Bronchial epithelial cell (primary cell): Measurements from ENCODE around the gene DUSP22. TPM values are rescaled to one million over a fixed set of nuclear protein-coding genes. Genes with fewer than 3 reads are reported as not detected.
"Not testable (repeated sequence)": the region's sequence is repeated elsewhere in the genome, so short reads cannot be mapped to it uniquely, and the experiment has no call there.

ENCODE experiments used
- DNase-seq: peaks from one replicate; pipeline ENCODE4 v3.0.0-alpha.2; 2010; ENCODE audit warnings: low read depth
- FAIRE-seq: peaks from 2 replicates; lab custom pipeline; 2011; peaks lifted over from hg19 to GRCh38; lab: Jason Lieb, UNC
- H3K27me3 ChIP-seq: 2 replicates; pipeline ENCODE4 v1.5.1; 2011; ENCODE audit warnings: low read length; ENCODE audit not compliant: control insufficient read depth, insufficient read depth
- H3K36me3 ChIP-seq: 2 replicates; pipeline ENCODE4 v1.5.1; 2011; ENCODE audit warnings: low read length; ENCODE audit not compliant: control insufficient read depth, insufficient read depth
- H3K4me3 ChIP-seq: 2 replicates; pipeline ENCODE4 v1.5.1; 2011; ENCODE audit warnings: mild to moderate bottlenecking, low read depth, low read length, control low read depth
- CTCF ChIP-seq: IDR thresholded peaks from 2 replicates; pipeline ENCODE4 v1.5.1; 2011; ENCODE audit warnings: mild to moderate bottlenecking, moderate library complexity, low read length, control low read depth, inconsistent platforms; ENCODE audit not compliant: insufficient read depth, severe bottlenecking
- total RNA-seq: library from RNA; depleted of rRNA; stranded (reverse); fragments of >200 nt; gene quantifications from 2 replicates; pipeline ENCODE4 v1.2.1, GENCODE V29; 2014

Gene DUSP22
- total RNA-seq = 33.7 and 42.0 TPM in 2 replicates

- TF ChIP-seq CTCF = no peak
- FAIRE-seq = no peak
- DNase-seq = peak; percentile 80
These were observed at the start of gene DUSP22 for GRCh38 chr6:291697-292505. Gene DUSP22, plus strand, starts transcription at chr6:292487. Its CDS starts 53 bp downstream, at chr6:292540.

GRCh38 chr6:246352-246751, 45.9 kb upstream of the DUSP22 start:
- FAIRE-seq (peak; percentile 7), DNase-seq (peak; percentile 62)
- no peaks in the 10 kb centered on the region for H3K36me3 ChIP-seq
- no peak for TF ChIP-seq CTCF
- no peak overlapping the region for H3K4me3 ChIP-seq
- H3K27me3 ChIP-seq = no peaks in the 10 kb centered on the region

More at GRCh38 chr6:291697-292505, at the start of gene DUSP22:
- peak within 1 kb of the TSS; percentile 56 for H3K4me3 ChIP-seq
- H3K27me3 ChIP-seq = no peaks in the 10 kb centered on the region
- H3K36me3 ChIP-seq = no peaks in the 10 kb centered on the region

GRCh38 chr6:247351-247750, 44.9 kb upstream of the DUSP22 start:
- Histone ChIP-seq H3K27me3 (no peaks in the 10 kb centered on the region), H3K36me3 (no peaks in the 10 kb centered on the region), H3K4me3 (no peak overlapping the region)
- TF ChIP-seq CTCF = no peak
- FAIRE-seq = no peak
- DNase-seq = no peak

GRCh38 chr6:248046-248445, 44.2 kb upstream of the DUSP22 start:
- DNase-seq, H3K27me3 ChIP-seq, H3K4me3 ChIP-seq, H3K36me3 ChIP-seq, FAIRE-seq: not testable (repeated sequence)

- peak; percentile 26 for DNase-seq
- no peak overlapping the region for H3K4me3 ChIP-seq
- H3K27me3 ChIP-seq = no peaks in the 10 kb centered on the region
- no peaks in the 10 kb centered on the region for H3K36me3 ChIP-seq
- no peak for TF ChIP-seq CTCF
- no peak for FAIRE-seq
These were observed 41.6 kb upstream of the DUSP22 start for GRCh38 chr6:250676-251075.

GRCh38 chr6:251920-252319, 40.4 kb upstream of the DUSP22 start:
- Histone ChIP-seq H3K27me3 (no peaks in the 10 kb centered on the region), H3K4me3 (no peak overlapping the region), H3K36me3 (no peaks in the 10 kb centered on the region)
- FAIRE-seq (no peak), DNase-seq (peak; percentile 95)
- no peak for TF ChIP-seq CTCF
